HG02852 (cell line): ENCODE results near the gene SRGAP1.
"Not testable (repeated sequence)": the region's sequence is repeated elsewhere in the genome, so short reads cannot be mapped to it uniquely, and the experiment has no call there.

Source experiments
- ATAC-seq: cut with Tn5 transposase; IDR thresholded peaks from one replicate; pipeline ENCODE4 v1.9.1; 2021; ENCODE audit warnings: mild to moderate bottlenecking, moderate library complexity; ENCODE audit not compliant: unreplicated experiment

The SRGAP1 gene

DNA sequence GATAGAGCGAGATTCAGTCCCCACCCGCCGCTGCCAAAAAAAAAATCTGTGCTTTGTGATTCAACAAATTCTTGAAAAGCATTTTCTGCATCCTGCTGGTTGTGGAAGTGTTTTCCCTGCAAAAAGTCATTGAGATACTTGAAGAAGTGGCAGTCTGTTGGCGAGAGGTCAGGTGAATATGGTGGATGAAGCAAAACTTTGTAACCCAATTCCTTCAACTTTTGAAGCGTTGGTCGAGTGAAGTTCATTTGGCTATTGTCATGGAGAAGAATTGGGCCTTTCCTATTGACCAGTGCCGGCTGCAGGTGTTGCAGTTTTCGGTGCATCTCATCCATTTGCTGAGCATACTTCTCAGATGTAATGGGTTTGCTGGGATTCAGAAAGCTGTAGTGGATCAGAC lies 20.9 kb downstream of the SRGAP1 start:
- no peak for ATAC-seq

DNA sequence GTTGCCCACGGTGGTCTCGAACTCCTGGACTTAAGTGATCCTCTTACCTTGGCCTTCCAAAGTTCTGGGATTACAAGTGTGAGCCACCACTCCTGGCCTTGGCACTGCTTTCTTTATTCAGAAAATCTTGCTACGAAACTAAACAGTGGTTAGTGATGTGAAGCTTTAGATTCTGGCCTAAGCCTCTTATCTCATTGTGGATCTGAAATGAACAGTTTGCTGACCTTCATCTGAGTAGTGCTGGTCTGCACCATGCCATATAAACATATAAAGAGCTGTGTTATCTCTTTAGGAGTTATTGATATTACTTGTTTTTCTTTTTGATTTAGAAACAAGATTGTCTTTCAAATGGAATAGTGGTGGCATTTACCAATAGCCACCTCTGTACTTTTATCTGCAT lies 22.6 kb downstream of the SRGAP1 start:
- no peak for ATAC-seq

- ATAC-seq = no peak
These were observed 25.2 kb downstream of the SRGAP1 start for GRCh38 chr12:63869656-63870055.

DNA sequence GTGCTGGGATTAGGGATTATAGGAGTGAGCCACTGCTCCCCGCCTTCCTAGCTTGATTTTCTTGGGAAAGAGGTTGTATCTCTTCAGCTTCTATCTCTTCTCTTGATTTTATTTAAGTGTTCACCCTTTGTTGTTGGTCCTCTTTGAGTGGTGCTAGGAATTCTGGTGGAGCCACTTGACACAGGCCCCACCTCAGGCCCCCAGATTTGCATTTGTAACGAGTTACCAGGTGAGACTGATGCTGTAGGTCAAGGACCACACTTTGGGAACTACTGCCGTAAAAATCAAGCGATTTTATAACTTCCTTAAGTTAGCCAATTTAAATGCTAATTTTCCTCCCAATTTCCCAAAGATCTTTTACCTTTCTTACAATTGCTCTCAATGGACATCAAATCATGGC lies 26.3 kb downstream of the SRGAP1 start:
- ATAC-seq = no peak

DNA sequence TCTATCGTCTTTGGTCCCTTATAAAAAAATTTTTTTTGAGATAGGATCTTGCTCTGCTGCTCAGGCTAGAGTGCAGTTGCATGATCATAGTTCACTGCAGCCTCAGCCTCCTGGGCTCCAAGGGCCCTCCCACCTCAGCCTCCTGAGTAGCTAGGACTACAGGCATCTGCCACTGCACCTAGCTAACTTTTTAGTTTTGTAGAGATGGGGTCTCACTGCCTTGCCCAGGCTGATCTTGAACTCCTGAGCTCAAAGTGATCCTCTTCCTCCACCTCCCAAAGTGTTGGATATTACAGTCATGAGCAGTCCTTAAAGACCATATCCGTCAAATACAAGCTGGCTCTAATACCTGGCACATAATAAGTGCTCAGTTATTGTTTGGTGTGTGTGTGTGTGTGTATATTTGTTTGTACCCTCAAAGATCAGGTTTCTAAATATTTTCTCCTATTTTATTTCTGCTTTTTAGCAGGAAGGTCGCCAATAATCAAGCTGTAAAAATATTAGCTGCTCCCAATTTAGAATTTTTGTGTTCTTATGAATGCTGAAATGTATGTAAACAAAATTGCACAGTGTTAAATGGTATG lies 30.5 kb downstream of the SRGAP1 start:
- no peak for ATAC-seq

DNA sequence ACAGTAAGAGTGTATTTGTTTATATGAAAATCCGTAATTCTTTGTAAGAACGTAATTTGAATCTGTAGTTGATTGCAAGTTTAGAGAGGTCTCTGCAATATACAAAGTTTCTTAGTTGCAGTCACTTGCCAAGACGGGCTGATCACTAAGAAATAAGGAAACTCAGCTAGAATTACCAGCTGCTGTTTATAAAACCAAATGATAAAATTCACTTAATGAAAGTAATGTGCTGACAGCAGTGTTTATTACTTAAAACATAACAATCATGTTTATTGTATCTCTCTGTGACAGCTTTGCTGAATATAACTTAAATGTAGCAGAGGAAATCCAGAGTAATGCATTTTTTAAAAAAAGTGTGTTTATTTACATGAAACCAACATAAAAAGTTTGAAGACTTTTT lies 31.2 kb downstream of the SRGAP1 start:
- no peak for ATAC-seq

DNA sequence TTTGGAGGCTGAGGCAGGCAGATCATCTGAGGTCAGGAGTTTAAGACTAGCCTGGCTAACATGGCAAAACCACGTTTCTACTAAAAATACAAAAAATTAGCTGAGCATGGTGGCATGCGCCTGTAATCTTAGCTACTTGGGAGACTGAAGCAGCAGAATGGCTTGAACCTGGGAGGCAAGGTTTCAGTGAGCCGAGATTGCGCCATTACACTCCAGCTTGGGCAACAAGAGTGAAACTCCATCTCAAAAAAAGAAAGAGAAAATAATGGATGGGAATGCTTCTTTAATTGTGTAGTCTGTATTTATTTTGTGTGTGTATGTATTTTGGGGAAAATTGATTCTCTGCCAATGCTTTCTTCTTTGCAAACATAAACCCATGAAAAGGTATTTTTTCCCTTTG lies 32.5 kb downstream of the SRGAP1 start:
- ATAC-seq = no peak

- ATAC-seq = no peak
These were observed 33.2 kb downstream of the SRGAP1 start for GRCh38 chr12:63877693-63878092.

DNA sequence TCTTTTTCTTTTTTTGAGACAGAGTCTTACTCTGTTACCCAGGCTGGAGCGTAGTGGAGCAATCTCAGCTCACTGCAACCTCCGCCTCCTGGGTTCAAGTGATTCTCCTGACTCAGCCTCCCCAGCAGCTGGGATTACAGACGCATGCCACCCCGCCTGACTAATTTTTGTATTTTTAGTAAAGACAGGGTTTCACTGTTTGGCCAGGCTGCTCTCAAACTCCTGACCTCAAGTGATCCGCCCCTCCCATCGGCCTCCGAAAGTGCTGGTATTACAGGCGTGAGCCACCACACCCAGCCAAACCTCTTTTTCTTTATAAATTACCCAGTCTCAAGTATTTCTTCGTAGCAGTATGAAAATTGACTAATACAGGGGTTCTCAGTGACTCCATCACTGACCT lies 35.7 kb downstream of the SRGAP1 start:
- not testable (repeated sequence) for ATAC-seq

- ATAC-seq = no peak
These were observed 36.3 kb downstream of the SRGAP1 start for GRCh38 chr12:63880742-63881263.

DNA sequence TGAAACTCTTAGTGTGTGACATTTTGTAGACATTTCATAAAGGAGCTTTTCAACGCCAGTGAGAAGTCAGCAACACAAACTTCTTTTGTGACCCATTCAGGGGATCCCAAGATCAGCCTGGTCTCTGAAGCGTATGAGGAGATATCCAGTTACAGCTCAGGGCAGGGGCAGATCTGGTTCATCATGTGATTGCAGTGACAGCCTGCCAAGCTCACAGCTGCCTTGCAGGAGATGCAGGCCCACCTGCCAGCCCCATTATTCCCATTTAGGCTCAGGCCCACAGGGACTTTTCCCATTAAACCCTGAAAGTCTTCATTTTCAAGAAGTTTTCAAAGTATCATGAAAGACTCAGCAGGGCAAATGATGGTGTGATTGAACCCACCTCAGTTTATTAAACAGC lies 38.3 kb downstream of the SRGAP1 start:
- ATAC-seq = no peak

DNA sequence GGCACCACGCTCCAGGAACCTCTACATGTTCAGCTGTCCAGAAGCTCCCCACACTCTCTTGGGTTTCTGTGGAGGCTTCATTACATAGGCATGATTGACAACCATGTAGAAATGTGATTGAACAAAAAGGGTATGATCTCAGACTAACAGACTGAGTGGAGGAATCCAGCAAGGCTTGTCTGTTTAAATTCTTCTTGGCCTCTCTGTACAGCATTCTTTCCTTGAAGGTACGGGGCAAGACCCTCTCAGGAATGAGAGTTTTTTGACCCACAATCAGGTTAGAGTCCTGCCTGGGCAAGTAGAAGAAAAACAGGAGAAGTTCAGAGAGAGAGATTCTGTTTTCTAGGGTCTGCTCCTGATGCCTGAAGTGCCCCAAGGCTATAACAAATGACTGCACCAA lies 40.9 kb downstream of the SRGAP1 start:
- ATAC-seq = no peak

- ATAC-seq = no peak
These were observed 44.6 kb downstream of the SRGAP1 start for GRCh38 chr12:63888908-63889635.

DNA sequence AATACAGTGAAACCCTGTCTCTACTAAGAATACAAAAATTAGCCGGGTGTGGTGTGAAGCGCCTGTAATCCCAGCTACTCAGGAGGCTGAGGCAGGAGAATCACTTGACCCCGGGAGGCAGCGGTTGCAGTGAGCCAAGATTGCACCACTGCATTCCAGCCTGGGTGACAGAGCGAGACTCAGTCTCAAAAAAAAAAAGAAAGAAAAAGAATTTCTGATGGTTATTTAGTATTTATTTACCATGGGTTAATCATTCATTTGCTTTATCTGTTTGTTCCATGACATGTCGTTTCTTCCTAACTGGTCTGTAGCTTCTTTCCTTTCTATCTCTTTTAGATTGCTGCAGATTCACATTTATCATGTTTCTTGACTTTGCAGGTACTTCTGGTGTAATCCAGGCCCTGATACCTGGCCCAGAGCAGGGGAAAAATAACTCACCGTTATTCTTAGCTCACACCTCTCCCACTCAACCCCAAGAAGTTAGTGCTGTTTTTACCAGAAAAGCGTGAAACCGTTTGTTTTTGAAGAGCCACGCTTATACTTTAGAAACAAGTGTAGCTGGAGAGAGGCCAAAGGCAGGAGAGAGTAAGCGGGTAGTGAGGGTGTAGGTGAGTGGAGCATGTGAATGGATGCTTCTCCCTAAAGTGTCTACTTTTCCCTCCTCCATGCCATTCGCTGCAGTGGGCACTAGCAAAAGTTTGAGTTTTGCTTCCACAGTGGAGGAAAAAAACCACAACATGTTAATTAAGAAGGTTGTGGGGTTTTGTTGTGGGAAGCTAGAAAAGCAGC lies 45.4 kb downstream of the SRGAP1 start:
- no peak for ATAC-seq

DNA sequence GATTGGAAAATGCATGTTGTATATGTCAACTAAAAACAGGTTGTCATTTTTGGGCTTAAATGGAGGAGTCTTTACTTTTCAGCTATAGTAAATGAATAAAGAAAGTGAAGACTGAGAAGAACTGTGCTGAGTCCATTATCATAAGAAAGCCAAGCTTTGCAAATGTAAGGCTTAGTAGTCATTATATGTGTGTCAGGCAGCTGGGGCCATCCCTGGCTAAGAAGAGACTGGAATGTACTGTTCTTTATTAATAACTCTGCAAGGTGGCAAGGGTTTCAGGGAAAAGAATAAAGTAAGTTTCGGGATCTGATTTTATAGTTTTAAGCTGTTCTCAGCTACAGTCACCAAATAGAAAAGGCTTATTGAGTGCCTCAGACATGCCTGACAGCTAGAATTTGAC lies 48.7 kb downstream of the SRGAP1 start:
- no peak for ATAC-seq

- ATAC-seq = no peak
These were observed 49.6 kb downstream of the SRGAP1 start for GRCh38 chr12:63894132-63894531.

- no peak for ATAC-seq
These were observed 51.3 kb downstream of the SRGAP1 start for GRCh38 chr12:63895841-63896240.

DNA sequence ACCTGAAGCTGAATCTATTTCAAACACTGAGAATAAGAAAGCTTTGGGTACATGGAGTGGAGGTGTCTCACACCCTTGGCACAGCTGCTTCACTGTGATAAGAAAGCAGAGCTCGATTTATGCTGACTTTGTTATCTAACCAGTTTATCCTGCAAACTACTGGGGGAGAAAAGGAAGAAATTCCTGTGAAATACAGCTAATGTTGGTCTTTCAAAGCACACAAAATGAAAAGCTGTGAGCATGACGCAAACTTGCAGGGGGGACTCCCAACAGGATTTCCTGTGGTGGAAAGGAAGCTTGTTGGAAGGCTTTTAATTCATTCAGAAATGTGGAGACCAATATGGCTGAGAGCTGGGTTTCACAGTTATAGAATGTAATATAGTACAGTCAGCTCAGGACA lies 53.4 kb downstream of the SRGAP1 start:
- ATAC-seq = no peak

DNA sequence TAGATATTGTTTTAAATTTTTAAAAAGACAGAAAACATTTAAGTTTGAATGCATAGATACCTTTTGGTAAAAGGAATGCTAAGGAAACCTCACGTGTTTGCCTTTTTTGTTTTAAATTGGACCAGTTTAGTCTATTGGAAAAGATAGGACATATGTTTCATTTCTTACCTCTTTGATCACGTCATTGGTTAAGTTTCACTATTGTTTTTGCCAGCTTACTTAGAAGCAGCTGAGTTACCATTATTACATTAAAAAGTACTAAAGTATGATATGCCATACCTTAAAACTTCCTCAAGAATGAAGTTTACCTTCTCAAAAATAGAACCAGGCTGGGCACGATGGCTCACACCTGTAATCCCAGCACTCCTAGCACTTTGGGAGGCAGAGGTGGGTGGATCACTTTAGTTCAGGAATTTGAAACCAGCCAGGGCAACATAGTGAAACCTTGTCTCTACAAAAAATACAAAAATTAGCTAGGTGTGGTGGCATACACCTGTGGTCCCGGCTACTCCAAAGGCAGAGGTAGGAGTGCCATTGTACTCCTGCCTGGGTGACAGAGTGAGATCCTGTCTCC lies 54.4 kb downstream of the SRGAP1 start:
- ATAC-seq = no peak

GRCh38 chr12:63899396-63899795 lies 54.9 kb downstream of the SRGAP1 start:
- ATAC-seq = no peak

DNA sequence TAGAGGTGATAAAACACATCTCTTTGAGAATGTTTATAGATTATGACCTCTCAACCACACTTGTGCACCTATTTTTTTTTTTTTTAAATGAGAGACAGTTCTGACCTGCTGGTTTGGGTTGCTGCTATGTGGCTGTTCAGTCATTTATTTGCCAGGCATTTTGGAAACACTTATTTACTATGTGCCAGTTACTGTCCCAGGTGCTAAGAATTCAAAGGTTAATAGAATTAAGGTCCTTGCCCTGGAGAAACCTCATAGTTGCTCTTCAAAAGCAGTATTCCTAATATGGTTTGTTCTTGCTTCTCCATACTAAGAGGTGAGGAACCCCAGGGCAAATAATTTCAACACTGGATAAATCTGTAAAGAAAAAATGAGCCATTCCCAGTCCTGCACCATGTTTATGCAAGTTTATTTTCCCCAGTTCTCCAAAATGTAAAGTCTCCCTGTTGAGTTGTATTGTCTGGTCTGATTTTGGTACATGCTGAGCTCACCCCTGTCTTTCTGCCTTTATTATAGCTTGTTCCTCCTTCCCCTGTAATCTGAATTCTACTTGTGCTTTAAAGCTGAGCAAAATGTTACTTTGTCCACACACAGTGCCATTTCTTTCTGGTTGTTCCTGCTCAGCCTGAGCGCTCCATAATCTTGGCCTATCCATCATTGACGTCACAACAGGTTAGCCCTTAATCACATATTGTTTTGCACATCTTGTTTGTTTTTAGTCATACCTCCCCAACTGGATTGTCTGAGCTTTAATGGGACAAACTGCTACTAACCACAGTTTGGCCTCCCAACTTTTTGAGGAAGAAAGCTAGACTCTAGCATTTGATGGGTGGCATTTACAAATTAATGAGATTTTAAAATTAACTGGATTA lies 56.7 kb downstream of the SRGAP1 start:
- no peak for ATAC-seq
